GM19455 (cell line): ENCODE measurements around the gene TRAM1L1.

ENCODE experiments used
- ATAC-seq: cut with Tn5 transposase; IDR thresholded peaks from one replicate; pipeline ENCODE4 v1.9.1; 2021; ENCODE audit not compliant: unreplicated experiment

TRAM1L1 gene

DNA sequence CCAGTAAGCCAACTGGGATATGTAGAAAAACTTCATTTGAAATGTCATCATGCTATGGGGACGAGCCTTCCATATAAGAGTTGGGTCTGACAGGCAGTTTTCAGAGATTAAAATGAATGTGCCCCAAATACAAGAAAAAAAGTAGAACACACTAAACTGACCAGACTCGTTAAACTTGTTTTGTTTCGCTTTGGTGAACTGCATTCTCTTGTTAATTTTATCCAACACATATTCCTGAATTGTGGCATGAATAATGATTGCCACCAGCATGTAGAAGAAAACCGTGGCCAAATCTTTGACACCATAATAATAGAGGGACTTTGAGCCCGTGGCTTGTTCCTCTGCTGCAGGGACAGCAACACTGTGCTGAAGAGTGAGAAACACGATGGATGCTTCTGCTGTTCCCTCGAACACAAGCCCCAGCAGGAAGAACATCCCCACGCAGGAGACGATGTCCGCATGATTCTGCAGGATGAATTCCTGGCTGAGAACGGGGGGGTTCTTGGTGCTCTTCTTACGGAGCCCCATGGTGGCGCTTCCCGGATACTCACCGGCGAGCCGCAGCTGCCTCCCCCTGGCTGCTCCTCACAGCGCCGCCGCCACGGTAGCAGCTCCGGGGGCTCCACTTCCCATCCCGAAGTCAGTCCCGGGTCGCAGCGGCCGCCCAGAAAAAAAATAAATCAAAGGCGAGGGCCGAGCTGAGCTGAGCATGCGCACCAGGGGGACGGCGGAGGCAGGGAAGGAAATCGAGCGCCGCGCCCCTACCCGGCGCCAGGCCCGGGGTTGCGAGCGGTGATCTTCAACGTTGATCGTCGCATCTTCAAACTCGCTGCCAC lies at the start of gene TRAM1L1:
Gene TRAM1L1, minus strand, starts transcription at position 711 of the 836 bp plus-strand sequence. Its CDS starts 183 bp downstream, at position 528.
- ATAC-seq = no peak

- no peak for ATAC-seq
Observed at GRCh38 chr4:117134386-117134785, 49.0 kb upstream of the TRAM1L1 start.

- no peak for ATAC-seq
Observed at GRCh38 chr4:117096886-117097285, 11.5 kb upstream of the TRAM1L1 start.

DNA sequence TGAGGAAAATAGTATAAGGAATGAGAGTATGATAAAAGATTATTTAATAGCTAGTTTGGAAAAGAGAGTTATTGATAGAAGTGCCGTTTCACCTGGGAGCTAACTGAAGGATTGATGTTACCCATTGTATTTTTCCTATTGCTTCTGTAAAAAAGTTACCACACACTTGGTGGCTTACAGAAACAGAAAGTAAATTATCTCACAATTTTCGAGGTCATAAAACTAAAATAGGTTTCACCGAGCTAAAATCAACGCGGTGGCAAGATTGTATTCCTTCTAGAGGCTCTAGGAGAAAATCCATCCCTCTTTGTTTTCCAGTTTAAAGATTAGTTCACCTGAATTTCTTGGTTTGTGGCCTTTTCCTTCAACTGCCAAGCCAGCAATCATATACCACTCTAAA lies 11.1 kb upstream of the TRAM1L1 start:
- ATAC-seq = no peak

GRCh38 chr4:117093571-117093970 lies 8.2 kb upstream of the TRAM1L1 start:
- ATAC-seq = no peak

- no peak for ATAC-seq
Observed at GRCh38 chr4:117077760-117078159, 7.6 kb downstream of the TRAM1L1 start.

GRCh38 chr4:117068120-117068519 lies 17.3 kb downstream of the TRAM1L1 start:
- no peak for ATAC-seq

GRCh38 chr4:117063961-117064696 lies 21.2 kb downstream of the TRAM1L1 start:
- no peak for ATAC-seq

DNA sequence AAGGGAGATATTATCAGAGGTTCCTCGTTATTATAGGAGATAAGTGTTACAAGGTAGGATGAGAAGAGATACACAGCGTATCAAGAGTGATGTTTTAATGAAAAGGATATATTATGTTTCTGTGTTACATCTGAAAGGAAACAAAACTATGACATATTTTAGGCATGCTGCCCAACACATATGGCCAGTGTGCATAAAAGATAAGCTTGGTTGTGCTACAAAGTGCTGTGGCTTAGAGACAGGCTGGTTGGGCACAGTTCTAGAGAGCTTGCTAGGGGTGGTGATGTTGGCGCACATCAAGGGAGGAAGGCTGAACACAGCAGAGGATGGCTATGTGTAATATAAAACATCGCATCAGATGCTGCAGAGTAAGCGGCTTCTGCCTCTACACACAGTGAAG lies 42.4 kb downstream of the TRAM1L1 start:
- ATAC-seq = no peak
